HepG2 (cell line): ENCODE data around the gene CRLF1. TPM values are rescaled to one million over a fixed set of nuclear protein-coding genes. Genes with fewer than 3 reads are reported as not detected.

Source experiments
- ASH2L ChIP-seq: fragments of 300-600, 200-600 bp; sonication (generic); IDR thresholded peaks from 2 replicates; pipeline ENCODE4 v1.7.0; 2017; ENCODE audit warnings: low read depth, mild to moderate bottlenecking, moderate library complexity, mixed read lengths, low read length; ENCODE audit not compliant: insufficient read length
- BRCA1 ChIP-seq: sonication (generic); formaldehyde crosslinking; IDR thresholded peaks from 2 replicates; pipeline ENCODE4 v1.4.0; 2020; ENCODE audit warnings: missing genetic modification reagents
- GATAD1 ChIP-seq: IDR thresholded peaks from 2 replicates; pipeline ENCODE4 v1.6.1; 2016; ENCODE audit warnings: missing genetic modification reagents, missing compliant biosample characterization
- HMG20A ChIP-seq: IDR thresholded peaks from 2 replicates; pipeline ENCODE4 v1.6.1; 2016; ENCODE audit warnings: borderline replicate concordance
- KDM2A ChIP-seq: sonication (generic); formaldehyde crosslinking; IDR thresholded peaks from 2 replicates; pipeline ENCODE4 v1.4.0; 2020; ENCODE audit warnings: low read depth, missing genetic modification reagents, borderline replicate concordance
- KLF12 ChIP-seq: sonication (generic); formaldehyde crosslinking; IDR thresholded peaks from 2 replicates; pipeline ENCODE4 v1.4.0; 2020; ENCODE audit warnings: missing genetic modification reagents, borderline replicate concordance
- SIX4 ChIP-seq: sonication (generic); formaldehyde crosslinking; IDR thresholded peaks from 2 replicates; pipeline ENCODE4 v1.4.0; 2020; ENCODE audit warnings: missing genetic modification reagents
- STAT5B ChIP-seq: sonication (generic); formaldehyde crosslinking; IDR thresholded peaks from 2 replicates; pipeline ENCODE4 v1.4.0; 2020; ENCODE audit warnings: missing genetic modification reagents
- ZBTB38 ChIP-seq: sonication (generic); formaldehyde crosslinking; IDR thresholded peaks from 2 replicates; pipeline ENCODE4 v1.5.1; 2020; ENCODE audit warnings: mild to moderate bottlenecking, missing genetic modification reagents
- ZMAT3 ChIP-seq: sonication (generic); formaldehyde crosslinking; conservative IDR thresholded peaks from 2 replicates; pipeline ENCODE4 v1.7.0; 2021; ENCODE audit warnings: missing genetic modification reagents
- ZNF432 ChIP-seq: sonication (generic); formaldehyde crosslinking; IDR thresholded peaks from 2 replicates; pipeline ENCODE4 v1.5.0; 2020; ENCODE audit warnings: missing genetic modification reagents, mild to moderate bottlenecking, borderline replicate concordance
- ZNF546 ChIP-seq: sonication (generic); formaldehyde crosslinking; conservative IDR thresholded peaks from 2 replicates; pipeline ENCODE4 v1.8.1; 2023; ENCODE audit warnings: mild to moderate bottlenecking, missing genetic modification reagents
- ZNF672 ChIP-seq: sonication (generic); formaldehyde crosslinking; IDR thresholded peaks from 2 replicates; pipeline ENCODE4 v1.8.1; 2022; ENCODE audit warnings: missing genetic modification reagents
- ZNF720 ChIP-seq: sonication (generic); formaldehyde crosslinking; IDR thresholded peaks from 2 replicates; pipeline ENCODE4 v1.4.0; 2020; ENCODE audit warnings: missing genetic modification reagents
- polyA plus RNA-seq, 8 experiments: library from polyadenylated mRNA; depleted of rRNA in 3 of 8; stranded (reverse) in 7 of 8; unstranded in 1 of 8; fragments of >200 nt; fragmentation: Illumina TruSeq in 4 of 8; extraction: Trizol in 4 of 8; gene quantifications; 2 replicates each; pipeline versions ENCODE4 v1.2.1 to v1.2.3, GENCODE V29; 2011 to 2016; ENCODE audit warnings: low read depth in 4 of 8, missing spikeins in 1 of 8, mixed read lengths in 1 of 8; ENCODE audit not compliant: insufficient read depth in 1 of 8
- total RNA-seq, 5 experiments: library from RNA; depleted of rRNA; stranded (reverse); fragments of >200 nt; fragmentation: Illumina TruSeq; extraction: Trizol; gene quantifications; 2 replicates each; pipeline ENCODE4 v1.2.3, GENCODE V29; 2016; ENCODE audit warnings: low read depth in 1 of 5
- TF ChIP-seq, protein P1 (sequence below): IDR thresholded peaks from 2 replicates; pipeline ENCODE4 v1.6.1; 2018; ENCODE audit warnings: missing genetic modification reagents, mild to moderate bottlenecking, missing compliant biosample characterization
- TF ChIP-seq, protein P2 (sequence below): sonication (generic); formaldehyde crosslinking; IDR thresholded peaks from 2 replicates; pipeline ENCODE4 v1.4.0; 2020; ENCODE audit warnings: missing genetic modification reagents, borderline replicate concordance
- TF ChIP-seq, protein P3 (sequence below): sonication (generic); formaldehyde crosslinking; IDR thresholded peaks from 2 replicates; pipeline ENCODE4 v1.4.0; 2020; ENCODE audit warnings: missing genetic modification reagents
- TF ChIP-seq, protein P4 (sequence below): sonication (generic); formaldehyde crosslinking; IDR thresholded peaks from 2 replicates; pipeline ENCODE4 v1.4.0; 2020; ENCODE audit warnings: missing genetic modification reagents, borderline replicate concordance
- TF ChIP-seq, protein P5 (sequence below): sonication (generic); formaldehyde crosslinking; conservative IDR thresholded peaks from 2 replicates; pipeline ENCODE4 v1.8.0; 2022; ENCODE audit warnings: low read depth, missing genetic modification reagents
- TF ChIP-seq, protein P6 (sequence below): sonication (generic); formaldehyde crosslinking; IDR thresholded peaks from 2 replicates; pipeline ENCODE4 v1.4.0; 2020; ENCODE audit warnings: missing genetic modification reagents, mild to moderate bottlenecking, borderline replicate concordance

Gene CRLF1
- total and polyA plus RNA-seq, 2 of the 13 experiments (the other 11 are each of a cell fraction or from before 2014, with no cell fraction given): 217 to 296 TPM

DNA sequence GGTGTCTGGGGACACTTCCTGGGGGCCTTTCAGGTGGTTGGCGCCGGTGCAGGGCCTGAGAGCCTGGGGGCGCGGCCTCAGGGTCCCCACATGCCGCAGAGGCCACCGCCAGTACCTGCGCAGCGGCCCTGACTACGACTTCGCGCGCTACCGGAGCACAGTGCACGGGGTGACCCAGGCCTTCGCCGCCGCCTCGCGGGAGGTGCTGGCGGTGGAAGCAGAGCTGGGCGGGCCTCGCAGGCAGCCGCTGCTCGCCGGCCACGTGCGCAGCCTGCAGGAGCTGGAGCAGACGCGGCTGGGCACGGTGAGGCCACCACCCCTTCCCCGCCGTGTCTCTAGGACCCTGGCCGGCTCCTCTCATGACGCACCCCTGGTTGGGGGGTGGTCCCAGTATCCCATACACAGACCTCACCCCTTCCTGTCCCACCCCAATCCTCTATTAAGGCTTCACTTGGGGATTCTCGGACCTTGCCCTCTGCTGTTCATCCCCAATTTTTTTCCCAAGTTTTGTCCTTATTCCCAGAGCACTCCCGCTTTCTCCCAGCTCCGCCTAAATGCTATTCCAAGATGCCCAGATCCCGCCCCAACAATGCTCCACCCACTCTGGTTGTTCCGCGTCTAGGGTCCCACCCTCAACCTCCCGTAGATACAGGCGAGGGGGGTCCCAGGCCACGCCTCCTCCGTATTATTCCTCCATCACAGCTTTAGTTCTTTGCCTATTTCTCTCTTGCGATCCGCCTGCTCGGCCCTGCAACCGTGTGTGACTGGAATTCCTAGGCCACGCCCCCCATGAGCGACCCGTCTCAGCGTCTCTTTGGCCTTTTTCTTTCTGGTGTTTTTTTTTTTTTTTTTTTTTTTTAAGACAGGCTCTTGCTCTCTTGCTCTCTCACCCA lies 17.0 kb downstream of the CRLF1 start (continued):
- TF ChIP-seq, protein P1, sequence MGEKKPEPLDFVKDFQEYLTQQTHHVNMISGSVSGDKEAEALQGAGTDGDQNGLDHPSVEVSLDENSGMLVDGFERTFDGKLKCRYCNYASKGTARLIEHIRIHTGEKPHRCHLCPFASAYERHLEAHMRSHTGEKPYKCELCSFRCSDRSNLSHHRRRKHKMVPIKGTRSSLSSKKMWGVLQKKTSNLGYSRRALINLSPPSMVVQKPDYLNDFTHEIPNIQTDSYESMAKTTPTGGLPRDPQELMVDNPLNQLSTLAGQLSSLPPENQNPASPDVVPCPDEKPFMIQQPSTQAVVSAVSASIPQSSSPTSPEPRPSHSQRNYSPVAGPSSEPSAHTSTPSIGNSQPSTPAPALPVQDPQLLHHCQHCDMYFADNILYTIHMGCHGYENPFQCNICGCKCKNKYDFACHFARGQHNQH: peak; percentile 32; the same call in 1 of the 2 replicates
- TF ChIP-seq, protein P2, sequence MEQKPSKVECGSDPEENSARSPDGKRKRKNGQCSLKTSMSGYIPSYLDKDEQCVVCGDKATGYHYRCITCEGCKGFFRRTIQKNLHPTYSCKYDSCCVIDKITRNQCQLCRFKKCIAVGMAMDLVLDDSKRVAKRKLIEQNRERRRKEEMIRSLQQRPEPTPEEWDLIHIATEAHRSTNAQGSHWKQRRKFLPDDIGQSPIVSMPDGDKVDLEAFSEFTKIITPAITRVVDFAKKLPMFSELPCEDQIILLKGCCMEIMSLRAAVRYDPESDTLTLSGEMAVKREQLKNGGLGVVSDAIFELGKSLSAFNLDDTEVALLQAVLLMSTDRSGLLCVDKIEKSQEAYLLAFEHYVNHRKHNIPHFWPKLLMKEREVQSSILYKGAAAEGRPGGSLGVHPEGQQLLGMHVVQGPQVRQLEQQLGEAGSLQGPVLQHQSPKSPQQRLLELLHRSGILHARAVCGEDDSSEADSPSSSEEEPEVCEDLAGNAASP (CRISPR knock-in tag): peak; percentile 31; the same call in 1 of the 2 replicates
- TF ChIP-seq ZNF672: no peak
- peak; percentile 74; the same call in 1 of the 2 replicates for TF ChIP-seq ZBTB38 (CRISPR knock-in tag)
- TF ChIP-seq ZMAT3 (CRISPR knock-in tag): peak; percentile 95; the same call in 1 of the 2 replicates
- TF ChIP-seq SIX4: no peak
- peak; percentile 91 for TF ChIP-seq BRCA1 (CRISPR knock-in tag)
- TF ChIP-seq GATAD1 (CRISPR knock-in tag): no peak; the same call in 1 of the 2 replicates
- TF ChIP-seq, protein P3, sequence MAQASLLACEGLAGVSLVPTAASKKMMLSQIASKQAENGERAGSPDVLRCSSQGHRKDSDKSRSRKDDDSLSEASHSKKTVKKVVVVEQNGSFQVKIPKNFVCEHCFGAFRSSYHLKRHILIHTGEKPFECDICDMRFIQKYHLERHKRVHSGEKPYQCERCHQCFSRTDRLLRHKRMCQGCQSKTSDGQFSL: peak; percentile 56; the same call in 1 of the 2 replicates
- TF ChIP-seq KDM2A (CRISPR knock-in tag): peak; percentile 99
- TF ChIP-seq, protein P4, sequence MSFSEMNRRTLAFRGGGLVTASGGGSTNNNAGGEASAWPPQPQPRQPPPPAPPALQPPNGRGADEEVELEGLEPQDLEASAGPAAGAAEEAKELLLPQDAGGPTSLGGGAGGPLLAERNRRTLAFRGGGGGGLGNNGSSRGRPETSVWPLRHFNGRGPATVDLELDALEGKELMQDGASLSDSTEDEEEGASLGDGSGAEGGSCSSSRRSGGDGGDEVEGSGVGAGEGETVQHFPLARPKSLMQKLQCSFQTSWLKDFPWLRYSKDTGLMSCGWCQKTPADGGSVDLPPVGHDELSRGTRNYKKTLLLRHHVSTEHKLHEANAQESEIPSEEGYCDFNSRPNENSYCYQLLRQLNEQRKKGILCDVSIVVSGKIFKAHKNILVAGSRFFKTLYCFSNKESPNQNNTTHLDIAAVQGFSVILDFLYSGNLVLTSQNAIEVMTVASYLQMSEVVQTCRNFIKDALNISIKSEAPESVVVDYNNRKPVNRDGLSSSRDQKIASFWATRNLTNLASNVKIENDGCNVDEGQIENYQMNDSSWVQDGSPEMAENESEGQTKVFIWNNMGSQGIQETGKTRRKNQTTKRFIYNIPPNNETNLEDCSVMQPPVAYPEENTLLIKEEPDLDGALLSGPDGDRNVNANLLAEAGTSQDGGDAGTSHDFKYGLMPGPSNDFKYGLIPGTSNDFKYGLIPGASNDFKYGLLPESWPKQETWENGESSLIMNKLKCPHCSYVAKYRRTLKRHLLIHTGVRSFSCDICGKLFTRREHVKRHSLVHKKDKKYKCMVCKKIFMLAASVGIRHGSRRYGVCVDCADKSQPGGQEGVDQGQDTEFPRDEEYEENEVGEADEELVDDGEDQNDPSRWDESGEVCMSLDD (CRISPR knock-in tag): peak; percentile 78; the same call in 1 of the 2 replicates
- no peak for TF ChIP-seq STAT5B (CRISPR knock-in tag)
- TF ChIP-seq HMG20A (CRISPR knock-in tag): no peak
- TF ChIP-seq, protein P5, sequence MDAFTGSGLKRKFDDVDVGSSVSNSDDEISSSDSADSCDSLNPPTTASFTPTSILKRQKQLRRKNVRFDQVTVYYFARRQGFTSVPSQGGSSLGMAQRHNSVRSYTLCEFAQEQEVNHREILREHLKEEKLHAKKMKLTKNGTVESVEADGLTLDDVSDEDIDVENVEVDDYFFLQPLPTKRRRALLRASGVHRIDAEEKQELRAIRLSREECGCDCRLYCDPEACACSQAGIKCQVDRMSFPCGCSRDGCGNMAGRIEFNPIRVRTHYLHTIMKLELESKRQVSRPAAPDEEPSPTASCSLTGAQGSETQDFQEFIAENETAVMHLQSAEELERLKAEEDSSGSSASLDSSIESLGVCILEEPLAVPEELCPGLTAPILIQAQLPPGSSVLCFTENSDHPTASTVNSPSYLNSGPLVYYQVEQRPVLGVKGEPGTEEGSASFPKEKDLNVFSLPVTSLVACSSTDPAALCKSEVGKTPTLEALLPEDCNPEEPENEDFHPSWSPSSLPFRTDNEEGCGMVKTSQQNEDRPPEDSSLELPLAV (CRISPR knock-in tag): no peak
- TF ChIP-seq ASH2L: no peak
- TF ChIP-seq, protein P6, sequence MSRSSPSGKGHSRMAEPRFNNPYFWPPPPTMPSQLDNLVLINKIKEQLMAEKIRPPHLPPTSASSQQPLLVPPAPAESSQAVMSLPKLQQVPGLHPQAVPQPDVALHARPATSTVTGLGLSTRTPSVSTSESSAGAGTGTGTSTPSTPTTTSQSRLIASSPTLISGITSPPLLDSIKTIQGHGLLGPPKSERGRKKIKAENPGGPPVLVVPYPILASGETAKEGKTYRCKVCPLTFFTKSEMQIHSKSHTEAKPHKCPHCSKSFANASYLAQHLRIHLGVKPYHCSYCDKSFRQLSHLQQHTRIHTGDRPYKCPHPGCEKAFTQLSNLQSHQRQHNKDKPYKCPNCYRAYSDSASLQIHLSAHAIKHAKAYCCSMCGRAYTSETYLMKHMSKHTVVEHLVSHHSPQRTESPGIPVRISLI: peak; percentile 43; the same call in 1 of the 2 replicates
- no peak for TF ChIP-seq ZNF432 (CRISPR knock-in tag)
- TF ChIP-seq ZNF546 (CRISPR knock-in tag): peak; percentile 94
- TF ChIP-seq KLF12 (CRISPR knock-in tag): 0 out of 2 replicates have a peak, but pooled peaks have one; percentile 64
- no peak for TF ChIP-seq ZNF720
